ENCODE measurements around the gene TNFSF8. TPM values are rescaled to one million over a fixed set of nuclear protein-coding genes. Genes with fewer than 3 reads are reported as not detected.

Gene TNFSF8
- polyA plus RNA-seq, 1 donor from 2014 or later = not detected

- Histone ChIP-seq H3K9me2 (ENCODE audit: insufficient read depth, low read length) (no peaks in the 10 kb centered on the region), H3K9ac (ENCODE audit: low read length) (no peak overlapping the region), H3K4me3 (ENCODE audit: low read length) (no peak overlapping the region), H4K20me1 (ENCODE audit: insufficient read depth) (no peaks in the 10 kb centered on the region), H2AFZ (ENCODE audit: low read depth, low read length) (no peak overlapping the region), H3K9me3 (ENCODE audit: low read length) (no peaks in the 10 kb centered on the region), H3K27me3 (ENCODE audit: insufficient read depth, low read depth, low read length) (no peaks in the 10 kb centered on the region), H3K27ac (ENCODE audit: low read length) (no peak overlapping the region), H3K4me2 (ENCODE audit: low read length) (no peak overlapping the region), H3K36me3 (ENCODE audit: insufficient read depth, low read length) (no peaks in the 10 kb centered on the region), H3K79me2 (replicated peaks; ENCODE audit: insufficient read depth, low read length) (no peaks in the 10 kb centered on the region), H3F3A (ENCODE audit: insufficient read depth, low read length, poor library complexity, severe bottlenecking) (peaks cover 2% of the 10 kb centered on the region)
- TF ChIP-seq MXI1 (conservative IDR thresholded peaks at IDR 0.05; ENCODE audit: poor library complexity, severe bottlenecking) (no peak), CTCF (IDR thresholded peaks at IDR 0.05; ENCODE audit: poor library complexity, severe bottlenecking) (no peak), TAF1 (IDR thresholded peaks at IDR 0.05; ENCODE audit: low read depth) (no peak), EP300 (conservative IDR thresholded peaks at IDR 0.05; ENCODE audit: poor library complexity, severe bottlenecking) (no peak), SMC3 (conservative IDR thresholded peaks at IDR 0.05; ENCODE audit: poor library complexity) (no peak), REST (IDR thresholded peaks at IDR 0.05; ENCODE audit: borderline replicate concordance) (no peak), POLR2AphosphoS5 (IDR thresholded peaks at IDR 0.05) (no peak), RAD21 (conservative IDR thresholded peaks at IDR 0.05) (no peak), EZH2 (IDR thresholded peaks at IDR 0.05; ENCODE audit: borderline replicate concordance, insufficient read depth, low read length, poor library complexity, severe bottlenecking) (no peak)
These were observed 20.7 kb downstream of the TNFSF8 start for GRCh38 chr9:114909661-114910060.

- Histone ChIP-seq H2AFZ (ENCODE audit: low read depth, low read length) (no peak overlapping the region), H3K4me2 (ENCODE audit: low read length) (no peak overlapping the region), H4K20me1 (ENCODE audit: insufficient read depth) (no peaks in the 10 kb centered on the region), H3F3A (ENCODE audit: insufficient read depth, low read length, poor library complexity, severe bottlenecking) (peaks cover 2% of the 10 kb centered on the region), H3K27me3 (ENCODE audit: insufficient read depth, low read depth, low read length) (no peaks in the 10 kb centered on the region), H3K79me2 (replicated peaks; ENCODE audit: insufficient read depth, low read length) (no peaks in the 10 kb centered on the region), H3K27ac (ENCODE audit: low read length) (no peak overlapping the region), H3K9ac (ENCODE audit: low read length) (no peak overlapping the region), H3K9me2 (ENCODE audit: insufficient read depth, low read length) (no peaks in the 10 kb centered on the region), H3K36me3 (ENCODE audit: insufficient read depth, low read length) (no peaks in the 10 kb centered on the region), H3K9me3 (ENCODE audit: low read length) (no peaks in the 10 kb centered on the region), H3K4me3 (ENCODE audit: low read length) (no peak overlapping the region)
- TF ChIP-seq REST (IDR thresholded peaks at IDR 0.05; ENCODE audit: borderline replicate concordance) (no peak), CTCF (IDR thresholded peaks at IDR 0.05; ENCODE audit: poor library complexity, severe bottlenecking) (no peak), POLR2AphosphoS5 (IDR thresholded peaks at IDR 0.05) (no peak), RAD21 (conservative IDR thresholded peaks at IDR 0.05) (no peak), EZH2 (IDR thresholded peaks at IDR 0.05; ENCODE audit: borderline replicate concordance, insufficient read depth, low read length, poor library complexity, severe bottlenecking) (no peak)
These were observed 21.5 kb downstream of the TNFSF8 start for GRCh38 chr9:114908805-114909448.

Measured in neural cell (in vitro differentiated cells).